ENCODE data around the gene DPYD.

Gene DPYD

DNA sequence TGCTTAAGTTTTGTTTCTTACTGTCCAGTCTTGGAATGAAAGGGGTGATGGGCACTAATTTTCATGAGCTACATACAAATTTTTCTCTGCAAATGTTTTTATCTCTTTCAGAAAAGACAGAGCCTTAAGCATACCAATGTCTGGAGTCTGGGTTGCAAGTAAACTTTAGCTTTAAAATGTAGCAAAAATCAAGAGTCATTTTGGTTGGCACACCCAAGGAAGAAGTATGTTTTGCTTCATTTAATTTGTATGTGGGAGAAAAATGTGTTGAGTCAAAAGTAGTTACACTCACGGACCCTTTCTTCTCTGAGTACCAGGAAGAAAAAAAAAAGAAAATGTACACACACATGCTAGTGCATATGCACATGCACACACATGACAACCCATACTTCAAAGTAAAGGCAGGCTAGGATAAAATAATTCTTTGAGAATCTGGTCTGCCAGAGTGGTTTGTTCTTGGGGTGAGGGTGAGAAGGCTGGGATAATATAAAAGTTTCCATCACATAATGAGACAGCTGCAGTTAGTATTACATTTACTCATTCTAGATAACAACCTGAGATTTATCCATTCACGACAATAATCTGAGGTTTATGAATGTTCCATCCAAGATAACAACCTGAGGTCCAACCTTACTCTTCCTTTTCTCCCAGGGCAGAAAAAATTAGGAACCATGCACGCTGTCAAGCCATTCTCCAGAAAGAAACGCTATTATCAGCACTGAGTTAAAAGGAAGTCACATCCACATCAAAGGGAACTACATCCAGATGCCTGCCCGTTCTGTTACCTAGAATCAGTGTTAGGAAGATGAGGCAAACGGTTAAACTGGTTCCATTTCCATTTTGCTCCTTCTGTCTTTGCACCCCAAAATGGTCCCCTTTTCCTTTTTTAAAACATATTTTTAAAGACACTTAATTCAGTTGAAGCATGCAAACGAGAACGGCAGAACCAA lies 9.3 kb downstream of the DPYD start:
- Histone ChIP-seq H3K27ac (no peak overlapping the region), H4K20me1 (ENCODE audit: insufficient read depth) (no peaks in the 10 kb centered on the region), H2AFZ (ENCODE audit: low read depth) (no peak overlapping the region), H3K4me2 (no peak overlapping the region), H3K79me2 (ENCODE audit: insufficient read depth, low read depth) (peaks cover 28% of the 10 kb centered on the region), H3K9ac (no peak overlapping the region), H3K36me3 (ENCODE audit: insufficient read depth) (no peaks in the 10 kb centered on the region), H3K27me3 (ENCODE audit: insufficient read depth, low read depth) (no peaks in the 10 kb centered on the region), H3K4me3 (IDR thresholded peaks at IDR 0.05; ENCODE audit: insufficient read depth, low read depth, low read length) (no peak overlapping the region), H3K4me1 (ENCODE audit: low read depth, poor library complexity, severe bottlenecking) (peaks cover under 1% of the 10 kb centered on the region)
- TF ChIP-seq, protein P1, sequence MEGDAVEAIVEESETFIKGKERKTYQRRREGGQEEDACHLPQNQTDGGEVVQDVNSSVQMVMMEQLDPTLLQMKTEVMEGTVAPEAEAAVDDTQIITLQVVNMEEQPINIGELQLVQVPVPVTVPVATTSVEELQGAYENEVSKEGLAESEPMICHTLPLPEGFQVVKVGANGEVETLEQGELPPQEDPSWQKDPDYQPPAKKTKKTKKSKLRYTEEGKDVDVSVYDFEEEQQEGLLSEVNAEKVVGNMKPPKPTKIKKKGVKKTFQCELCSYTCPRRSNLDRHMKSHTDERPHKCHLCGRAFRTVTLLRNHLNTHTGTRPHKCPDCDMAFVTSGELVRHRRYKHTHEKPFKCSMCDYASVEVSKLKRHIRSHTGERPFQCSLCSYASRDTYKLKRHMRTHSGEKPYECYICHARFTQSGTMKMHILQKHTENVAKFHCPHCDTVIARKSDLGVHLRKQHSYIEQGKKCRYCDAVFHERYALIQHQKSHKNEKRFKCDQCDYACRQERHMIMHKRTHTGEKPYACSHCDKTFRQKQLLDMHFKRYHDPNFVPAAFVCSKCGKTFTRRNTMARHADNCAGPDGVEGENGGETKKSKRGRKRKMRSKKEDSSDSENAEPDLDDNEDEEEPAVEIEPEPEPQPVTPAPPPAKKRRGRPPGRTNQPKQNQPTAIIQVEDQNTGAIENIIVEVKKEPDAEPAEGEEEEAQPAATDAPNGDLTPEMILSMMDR (conservative IDR thresholded peaks at IDR 0.05; ENCODE audit: low read depth, low read length), result no peak

DNA sequence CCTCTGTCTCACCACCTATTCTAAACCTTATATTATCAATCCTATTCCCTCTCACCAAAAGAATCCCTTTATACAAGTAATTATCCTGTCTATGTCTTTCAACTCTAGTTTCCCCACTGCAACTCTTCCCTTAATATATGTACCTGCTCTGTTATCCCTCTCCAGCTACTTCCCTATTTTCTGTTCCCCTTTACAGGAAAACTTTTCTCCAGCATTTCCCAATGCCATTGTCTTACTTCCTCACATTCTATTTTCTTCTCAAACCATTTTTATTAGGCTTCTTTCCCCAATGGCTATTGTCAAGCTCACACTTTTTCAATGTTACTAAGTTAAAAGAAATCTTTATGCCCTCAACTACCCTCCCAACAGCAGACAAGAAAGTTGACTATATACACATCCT lies 11.6 kb downstream of the DPYD start:
- Histone ChIP-seq H3K4me2 (no peak overlapping the region), H2AFZ (ENCODE audit: low read depth) (no peak overlapping the region), H3K9ac (no peak overlapping the region), H3K27me3 (ENCODE audit: insufficient read depth, low read depth) (no peaks in the 10 kb centered on the region), H3K4me3 (IDR thresholded peaks at IDR 0.05; ENCODE audit: insufficient read depth, low read depth, low read length) (no peak overlapping the region), H3K79me2 (ENCODE audit: insufficient read depth, low read depth) (peaks cover 5% of the 10 kb centered on the region; the same call in 1 of the 2 replicates), H3K27ac (no peak overlapping the region), H3K4me1 (ENCODE audit: low read depth, poor library complexity, severe bottlenecking) (no peaks in the 10 kb centered on the region), H4K20me1 (ENCODE audit: insufficient read depth) (no peaks in the 10 kb centered on the region), H3K36me3 (ENCODE audit: insufficient read depth) (no peaks in the 10 kb centered on the region)
- TF ChIP-seq, protein P1 (conservative IDR thresholded peaks at IDR 0.05; ENCODE audit: low read depth, low read length), result no peak

- Histone ChIP-seq H3K4me3 (IDR thresholded peaks at IDR 0.05; ENCODE audit: insufficient read depth, low read depth, low read length) (no peak overlapping the region), H2AFZ (ENCODE audit: low read depth) (no peak overlapping the region), H3K79me2 (ENCODE audit: insufficient read depth, low read depth) (0 out of 2 replicates have a peak, but pooled peaks cover 4% of the 10 kb centered on the region), H3K27me3 (ENCODE audit: insufficient read depth, low read depth) (no peaks in the 10 kb centered on the region), H3K36me3 (ENCODE audit: insufficient read depth) (no peaks in the 10 kb centered on the region), H3K9ac (no peak overlapping the region), H4K20me1 (ENCODE audit: insufficient read depth) (no peaks in the 10 kb centered on the region), H3K27ac (no peak overlapping the region), H3K4me2 (no peak overlapping the region), H3K4me1 (ENCODE audit: low read depth, poor library complexity, severe bottlenecking) (no peaks in the 10 kb centered on the region)
- TF ChIP-seq, protein P1 (conservative IDR thresholded peaks at IDR 0.05; ENCODE audit: low read depth, low read length), result no peak
These were observed 12.9 kb downstream of the DPYD start for GRCh38 chr1:97907886-97908285.

DNA sequence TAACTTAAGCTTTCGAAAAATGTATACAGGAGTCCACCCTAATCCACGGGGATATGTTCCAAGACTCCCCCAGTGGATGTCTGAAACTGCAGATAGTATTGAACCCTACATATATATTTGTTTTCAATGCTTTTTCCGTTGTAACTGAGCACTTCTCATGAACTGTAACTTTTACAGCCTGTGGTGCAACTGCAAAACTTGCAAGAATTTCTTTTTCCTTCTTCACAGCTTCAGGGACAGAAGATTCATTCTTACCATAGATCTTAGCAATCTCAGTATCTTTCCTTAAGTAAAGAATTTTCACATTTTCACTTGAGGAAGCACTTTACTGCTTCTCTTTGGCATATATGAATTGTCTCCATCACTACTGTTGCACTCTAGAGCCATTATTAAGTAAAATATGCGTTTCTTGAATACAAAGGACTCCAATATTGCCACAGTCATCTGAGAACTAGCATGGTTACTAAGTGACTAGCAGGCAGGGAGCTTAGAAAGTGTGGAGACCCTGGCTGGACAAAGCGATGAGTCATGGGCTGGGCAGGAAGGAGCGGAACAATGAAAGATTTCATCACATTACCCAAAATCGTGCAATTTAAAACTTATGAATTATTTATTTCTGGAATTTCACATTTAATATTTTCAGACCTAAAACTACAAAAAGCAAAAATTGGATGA lies 14.1 kb downstream of the DPYD start:
- TF ChIP-seq, protein P1 (conservative IDR thresholded peaks at IDR 0.05; ENCODE audit: low read depth, low read length), result no peak
- no peaks in the 10 kb centered on the region for H3K27me3 ChIP-seq (ENCODE audit: insufficient read depth, low read depth)
- H3K4me3 ChIP-seq (IDR thresholded peaks at IDR 0.05; ENCODE audit: insufficient read depth, low read depth, low read length), result no peak overlapping the region
- H3K4me2 ChIP-seq, result no peak overlapping the region
- H2AFZ ChIP-seq (ENCODE audit: low read depth), result no peak overlapping the region
- H3K79me2 ChIP-seq (ENCODE audit: insufficient read depth, low read depth), result no peaks in the 10 kb centered on the region
- H3K4me1 ChIP-seq (ENCODE audit: low read depth, poor library complexity, severe bottlenecking), result no peaks in the 10 kb centered on the region
- H3K27ac ChIP-seq, result no peak overlapping the region
- no peaks in the 10 kb centered on the region for H4K20me1 ChIP-seq (ENCODE audit: insufficient read depth)
- no peaks in the 10 kb centered on the region for H3K36me3 ChIP-seq (ENCODE audit: insufficient read depth)
- no peak overlapping the region for H3K9ac ChIP-seq
